Purkinje cell (primary cell): Measurements from ENCODE around the gene FGFBP2. TPM values are rescaled to one million over a fixed set of nuclear protein-coding genes. Genes with fewer than 3 reads are reported as not detected.

Experiments
- polyA plus RNA-seq: library from polyadenylated mRNA; unstranded; fragments of >200 nt; fragmentation: Nextera tagmentation; gene quantifications from 2 replicates; pipeline ENCODE4 v1.2.1, GENCODE V29; 2014

The FGFBP2 gene
- not detected in 2 replicates for polyA plus RNA-seq

GRCh38 chr4:15963001-15963451, at the start of gene FGFBP2:
FGFBP2 (minus strand) TSS chr4:15963175; CDS start chr4:15963129, 46 bp downstream.

GRCh38 chr4:15938640-15939039, 24.3 kb downstream of the FGFBP2 start, which contains the start of gene FGFBP1:
FGFBP1 (minus strand) TSS chr4:15938740; CDS start chr4:15936632, 2,108 bp downstream.

Other genes starting within 250 kb of the FGFBP2 start
- gene CD38, start 184.8 kb downstream of the FGFBP2 start, polyA plus RNA-seq: not detected in 2 replicates
- gene FGFBP1, start 24.4 kb downstream of the FGFBP2 start, polyA plus RNA-seq: not detected in 2 replicates
- gene PROM1, start 120.8 kb upstream of the FGFBP2 start, polyA plus RNA-seq: 1.7 TPM in 1 of 2 replicates, not detected in the other